ENCODE data around the gene BROX.
A peak's percentile ranks its signal among the peaks of the same experiment; 100 is the strongest.
"Not testable (repeated sequence)": the region's sequence is repeated elsewhere in the genome, so short reads cannot be mapped to it uniquely, and the experiment has no call there.

BROX gene

DNA sequence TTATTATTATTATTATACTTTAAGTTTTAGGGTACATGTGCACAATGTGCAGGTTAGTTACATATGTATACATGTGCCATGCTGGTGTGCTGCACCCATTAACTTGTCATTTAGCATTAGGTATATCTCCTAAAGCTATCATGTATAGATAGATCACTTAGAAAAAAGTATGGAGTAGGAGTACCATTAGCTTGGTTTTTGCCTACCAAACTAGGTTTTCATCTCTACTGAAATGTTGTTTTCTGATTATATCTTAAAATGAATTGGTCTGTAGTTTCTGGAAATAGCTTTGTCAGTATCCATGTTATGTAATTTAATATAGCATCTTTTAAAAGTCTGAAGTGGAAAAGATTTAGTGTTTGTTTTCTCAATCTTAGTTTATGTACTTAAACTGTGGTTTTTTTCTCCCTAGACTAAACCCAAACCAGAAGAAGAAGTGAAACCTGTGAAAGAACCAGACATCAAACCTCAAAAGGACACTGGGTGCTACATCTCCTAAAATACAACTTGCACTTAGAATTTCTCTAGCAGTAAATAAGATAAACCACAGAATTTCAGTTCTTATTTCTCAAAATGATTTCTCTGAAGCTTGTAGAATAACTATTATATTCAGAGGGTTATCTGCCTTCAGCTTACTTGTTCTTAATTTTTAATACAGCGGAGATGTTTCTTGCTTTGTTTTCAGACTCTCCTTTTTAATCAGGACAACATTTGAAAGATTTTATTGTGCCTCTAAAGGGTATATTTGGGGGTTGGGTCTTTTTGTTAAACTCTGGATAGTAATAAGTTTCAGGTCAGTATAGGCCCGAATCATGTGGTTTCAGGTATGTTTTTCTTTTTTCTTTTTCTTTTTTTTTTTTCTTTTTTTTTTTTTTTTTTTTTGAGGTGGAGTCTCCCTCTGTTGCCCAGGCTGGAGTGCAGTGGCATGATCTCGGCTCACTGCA is 20.1 kb downstream of the BROX start:
- DNase-seq, result no peak

DNA sequence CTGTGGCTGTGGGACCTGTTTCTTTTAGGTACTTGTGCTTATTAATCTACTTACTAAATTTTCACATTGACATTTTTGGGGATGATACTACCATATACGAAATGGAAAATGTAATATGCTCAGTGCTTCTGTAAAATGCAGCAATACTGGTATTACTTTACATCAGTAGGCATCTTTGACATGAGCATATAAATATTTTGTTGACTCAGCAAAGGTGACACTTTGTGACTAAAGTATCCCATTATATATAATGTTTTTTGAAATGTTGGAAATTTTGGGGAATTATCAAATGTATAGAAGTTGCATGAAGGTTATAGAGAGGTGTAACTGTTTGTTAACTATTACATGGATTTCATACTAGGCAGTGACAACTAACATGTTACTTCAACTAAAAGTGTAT is 22.4 kb downstream of the BROX start:
- DNase-seq, result no peak

DNA sequence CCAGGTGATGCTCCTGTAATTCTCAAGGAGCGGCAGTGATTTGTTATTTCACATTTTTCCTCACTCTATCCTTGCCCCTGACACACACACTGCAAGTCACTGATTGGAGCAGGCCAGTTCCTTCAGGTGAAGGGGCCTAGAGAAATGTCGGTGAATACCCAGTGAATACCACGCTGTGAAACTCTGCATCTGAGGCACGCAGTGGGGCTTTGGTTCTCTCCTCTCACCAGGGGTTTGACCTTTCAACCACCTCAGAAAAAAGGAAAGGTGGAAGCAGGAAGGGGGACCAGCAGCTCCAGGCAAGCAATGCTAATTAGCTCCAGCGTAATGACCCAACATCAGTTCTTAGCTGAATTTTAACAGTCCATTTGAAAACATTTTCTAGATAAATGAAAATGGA is 24.1 kb downstream of the BROX start:
- no peak for DNase-seq

DNA sequence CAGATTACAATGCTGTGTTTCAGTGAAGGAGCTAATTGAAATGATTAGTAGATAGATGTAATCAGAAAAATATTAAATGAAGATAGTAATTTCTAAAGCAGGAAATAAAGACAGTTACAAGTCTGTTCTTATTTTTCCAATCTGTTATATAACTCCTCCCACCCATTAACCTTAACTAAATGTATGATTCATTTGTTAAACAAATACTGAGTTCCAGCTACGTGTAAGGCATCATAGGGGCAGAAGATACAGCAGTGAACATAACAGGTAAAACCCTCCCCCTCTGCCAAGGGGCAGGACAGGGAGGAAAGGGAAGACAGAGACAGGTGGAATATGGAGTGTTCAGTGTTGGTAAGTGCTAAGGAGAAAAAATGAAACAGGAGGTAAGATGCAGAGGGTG is 24.6 kb downstream of the BROX start, which contains the start of gene FAM177B:
TSS of gene FAM177B (plus strand) at position 231 of the 400 bp plus-strand sequence. CDS start 9,344 bp downstream, outside the sequence.
- no peak for DNase-seq

DNA sequence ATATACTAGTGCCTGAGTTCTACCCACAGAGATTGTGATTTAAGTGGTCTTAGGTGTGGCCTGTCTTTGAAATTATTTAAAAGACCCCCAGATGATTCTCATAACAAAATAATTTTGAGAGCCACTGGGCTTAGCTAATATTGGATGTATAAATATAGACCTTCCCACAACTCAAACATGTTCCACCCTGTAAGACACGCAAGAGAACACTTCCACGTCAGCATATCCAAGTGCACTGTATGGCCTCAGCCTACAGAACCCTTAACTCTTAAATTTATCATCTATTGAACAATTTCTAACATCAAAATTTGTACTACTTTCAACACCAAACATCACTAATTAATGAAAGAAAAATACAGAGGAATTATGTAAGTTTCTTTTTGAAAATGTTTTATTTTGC is 27.1 kb downstream of the BROX start:
- DNase-seq, result no peak

DNA sequence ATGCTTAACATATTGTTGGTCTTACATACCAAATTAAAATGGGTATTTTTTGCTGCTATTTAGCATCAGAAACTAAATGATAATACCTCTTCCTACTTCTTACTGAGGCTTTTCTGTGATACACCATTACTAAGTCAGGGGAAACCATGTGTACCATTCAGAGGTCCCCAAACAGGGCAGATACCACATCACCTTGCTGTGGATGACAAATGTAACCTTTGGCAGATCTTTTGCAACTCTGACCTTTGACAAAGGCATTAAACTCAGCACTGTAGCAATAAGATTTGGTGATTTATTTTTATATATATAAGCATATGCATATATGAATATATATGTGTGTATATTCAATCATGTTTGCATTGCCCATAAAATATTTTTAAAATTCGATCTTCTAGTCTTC is 27.6 kb downstream of the BROX start:
- DNase-seq, result no peak

DNA sequence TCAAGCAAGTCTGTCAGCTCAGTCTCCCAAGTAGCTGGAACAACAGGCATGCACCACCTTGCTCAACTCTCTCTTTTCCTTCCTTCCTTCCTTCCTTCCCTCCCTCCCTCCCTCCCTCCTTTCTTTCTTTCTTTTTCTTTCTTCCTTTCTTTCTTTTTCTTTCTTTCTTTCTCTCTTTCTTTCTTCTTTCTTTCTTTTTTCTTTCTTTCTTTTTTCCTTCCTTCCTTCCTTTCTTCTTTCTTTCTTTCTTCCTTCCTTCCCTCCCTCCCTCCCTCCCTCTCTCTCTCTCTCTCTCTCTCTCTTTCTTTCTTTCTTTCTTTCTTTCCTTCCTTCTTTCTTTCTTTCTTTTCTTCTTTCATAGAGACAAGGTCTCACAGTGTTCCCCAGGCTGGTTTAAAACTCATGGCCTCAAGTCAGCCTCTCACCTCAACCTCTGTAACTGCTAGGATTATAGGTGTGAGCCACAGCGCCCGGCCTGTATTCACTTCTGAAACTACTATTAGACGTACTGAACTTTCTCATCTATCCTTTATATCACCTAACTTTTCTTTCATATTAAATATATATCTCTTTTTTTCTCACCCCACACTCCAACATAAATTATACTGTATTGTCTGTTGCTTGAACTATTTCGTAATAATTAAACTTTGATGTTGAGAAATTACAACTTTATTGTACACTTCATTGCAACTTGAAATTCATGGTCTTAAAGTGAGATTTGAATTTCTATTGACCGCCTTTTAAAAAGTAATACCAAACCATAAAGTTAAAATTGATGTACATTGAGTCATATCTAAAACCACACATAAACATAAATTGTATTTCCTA is 29.5 kb downstream of the BROX start:
- DNase-seq, result not testable (repeated sequence)

DNA sequence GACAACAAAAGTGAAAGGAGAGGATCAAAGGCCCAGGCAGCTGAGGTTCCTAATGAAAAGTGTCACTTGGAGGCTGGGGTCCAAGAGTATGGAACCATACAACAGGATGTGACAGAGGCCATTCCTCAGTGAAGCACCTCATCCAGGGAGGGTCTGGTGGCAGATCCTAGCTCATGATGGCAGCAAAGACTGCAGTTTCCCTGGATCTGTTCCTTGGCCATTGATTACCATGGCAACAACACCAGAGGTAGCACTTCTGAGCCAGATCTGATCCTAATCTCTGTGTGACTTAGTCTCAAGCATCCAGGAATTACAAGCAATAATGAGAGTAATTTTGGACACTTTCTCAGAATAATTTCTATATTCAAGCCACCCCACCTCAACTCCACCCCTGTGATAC is 37.6 kb downstream of the BROX start:
- no peak for DNase-seq

DNA sequence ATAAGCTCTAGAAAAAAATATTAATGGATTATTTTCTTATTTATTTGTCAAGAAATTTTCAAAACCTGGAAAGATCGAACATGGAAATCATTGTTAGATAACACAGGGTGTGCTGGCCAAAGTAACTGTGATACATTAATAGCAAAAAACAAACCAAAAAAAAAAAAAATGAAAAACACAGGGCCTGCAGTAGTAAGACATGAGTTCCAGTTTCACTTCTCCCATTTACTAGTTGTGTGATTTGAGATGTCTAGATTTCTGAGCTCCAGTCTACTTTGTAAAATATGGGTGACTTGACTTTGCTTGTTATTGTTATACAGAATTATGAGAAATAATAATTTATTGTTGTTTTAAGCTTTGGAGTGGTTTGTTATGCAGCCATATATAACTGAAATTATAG is 38.3 kb downstream of the BROX start:
- DNase-seq, result no peak

DNA sequence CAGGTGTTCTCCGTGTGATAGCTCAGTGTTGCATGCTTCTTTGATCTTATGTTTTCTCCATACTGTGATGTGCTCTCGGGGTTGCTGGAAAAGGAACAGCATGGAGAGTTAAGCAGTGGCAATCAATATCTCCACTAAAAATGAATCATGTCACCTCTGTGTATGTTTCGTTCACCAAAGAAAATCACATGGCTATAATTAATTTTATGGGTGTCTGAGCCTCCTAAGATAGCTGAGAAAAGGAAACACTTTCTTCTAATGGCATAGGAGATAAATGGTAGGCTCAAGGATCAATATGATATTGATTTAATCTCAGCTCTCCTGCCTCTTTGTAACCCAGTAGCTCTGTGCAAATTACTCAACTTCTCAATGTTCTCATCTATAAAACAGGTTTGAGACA is 38.9 kb downstream of the BROX start:
- no peak for DNase-seq

DNA sequence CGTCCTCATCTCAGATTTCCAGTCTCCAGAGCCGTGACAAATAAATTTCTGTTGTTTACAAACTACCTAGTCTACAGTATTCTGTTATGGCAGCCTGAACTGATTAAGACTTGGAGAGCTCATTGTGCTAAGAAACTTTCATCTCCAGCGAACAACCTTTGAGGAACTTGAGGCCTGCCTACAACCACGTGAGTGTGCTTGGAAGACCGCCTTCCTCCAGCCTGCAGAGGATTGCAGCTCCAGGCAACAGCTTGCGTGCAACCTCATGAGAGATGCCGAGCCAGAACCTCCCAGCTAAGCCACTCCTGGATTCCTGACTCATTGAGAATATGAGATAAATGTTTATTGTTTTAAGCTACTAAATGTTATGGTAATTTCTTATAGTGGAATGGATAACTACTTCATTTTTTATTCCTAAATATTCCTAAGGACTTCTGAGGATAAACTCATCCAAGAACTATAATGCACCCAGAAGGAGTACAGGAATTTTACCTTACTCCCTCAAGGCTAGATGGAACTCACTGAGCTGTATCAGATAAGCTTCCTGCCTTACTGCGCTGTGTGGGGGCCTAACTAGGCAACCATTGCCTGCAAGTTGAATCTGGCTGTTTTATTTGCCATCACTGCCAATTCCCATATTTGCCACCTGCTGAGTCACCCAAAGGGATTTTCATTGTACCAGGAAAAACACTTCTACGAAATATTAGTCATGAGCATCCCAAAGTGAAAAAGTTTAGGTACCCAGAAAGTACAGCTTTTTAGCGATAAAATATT is 42.2 kb downstream of the BROX start:
- DNase-seq, result peak; percentile 75

DNA sequence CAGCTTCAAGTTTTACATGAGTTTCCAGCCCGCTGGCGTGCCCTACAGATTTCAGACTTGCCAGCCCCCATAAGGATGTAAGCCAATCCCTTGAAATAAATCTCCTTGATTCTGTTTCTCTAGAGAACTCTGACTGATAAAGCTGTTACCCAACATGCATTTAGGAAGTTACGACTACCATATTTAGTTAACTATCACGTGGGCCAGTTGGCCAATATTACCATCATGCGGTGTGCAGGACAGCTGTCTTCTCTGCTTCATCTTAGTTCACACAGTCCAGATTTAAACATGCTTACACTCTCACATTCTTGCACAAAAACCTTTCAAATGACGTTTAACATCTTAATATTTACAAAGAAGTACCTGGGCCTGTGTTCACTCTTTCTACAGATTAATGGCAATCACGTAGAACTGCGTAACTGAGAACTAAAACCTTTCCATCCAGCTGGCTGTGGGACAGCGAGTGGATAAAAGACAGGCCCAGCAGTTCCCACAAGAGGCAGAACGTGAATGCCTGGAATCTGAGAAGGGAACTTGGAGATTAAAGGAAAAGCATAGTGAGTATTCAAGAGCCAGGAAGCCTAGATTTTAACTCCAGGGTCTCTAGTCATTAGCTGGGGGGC is 45.4 kb downstream of the BROX start:
- DNase-seq, result peak; percentile 44

DNA sequence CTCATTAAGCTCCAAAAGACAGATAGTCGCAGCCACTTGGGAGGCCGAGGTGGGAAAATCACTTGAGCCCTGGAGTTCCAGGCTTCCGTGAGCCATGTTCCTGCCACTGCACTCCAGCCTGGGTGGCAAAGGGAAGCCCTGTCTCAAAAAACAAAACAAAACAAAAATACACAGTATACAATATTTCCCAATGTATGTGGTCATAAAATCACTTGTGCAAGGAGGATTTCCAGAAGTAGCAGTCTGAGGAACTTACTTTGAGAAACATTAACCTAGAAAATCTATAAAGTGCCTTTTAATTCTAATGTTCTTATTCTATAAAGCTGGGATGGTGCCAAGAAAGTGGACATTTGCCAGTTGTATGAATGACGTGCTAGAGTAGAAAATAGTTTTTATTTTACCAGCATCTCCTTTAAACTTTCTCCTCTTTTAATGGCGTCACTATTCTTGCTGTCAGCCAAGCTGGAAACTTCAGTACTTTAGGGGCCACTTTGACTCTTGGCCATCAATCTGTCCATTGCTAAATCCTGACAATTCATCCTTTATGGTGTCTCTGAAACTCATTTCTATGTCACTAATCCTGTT is 47.2 kb downstream of the BROX start:
- no peak for DNase-seq

DNA sequence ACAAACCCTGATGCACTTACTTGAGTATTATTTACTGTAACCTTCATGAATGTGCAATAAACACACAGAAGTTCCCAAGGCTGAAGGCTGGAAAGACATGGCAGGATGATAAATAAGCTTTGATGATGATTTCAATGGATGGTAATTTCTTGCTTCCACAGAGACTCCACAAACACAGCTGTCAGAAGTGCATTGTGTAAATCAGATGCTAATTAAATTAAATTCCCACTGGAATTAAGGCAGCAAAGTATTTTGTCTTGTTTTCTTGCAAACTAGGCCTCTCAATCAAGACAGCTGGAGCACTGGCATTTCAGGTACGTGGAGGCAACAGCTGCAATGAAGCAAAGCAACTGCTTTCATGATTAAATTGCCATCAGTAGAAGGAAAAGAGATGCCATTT is 48.7 kb downstream of the BROX start:
- no peak for DNase-seq

DNA sequence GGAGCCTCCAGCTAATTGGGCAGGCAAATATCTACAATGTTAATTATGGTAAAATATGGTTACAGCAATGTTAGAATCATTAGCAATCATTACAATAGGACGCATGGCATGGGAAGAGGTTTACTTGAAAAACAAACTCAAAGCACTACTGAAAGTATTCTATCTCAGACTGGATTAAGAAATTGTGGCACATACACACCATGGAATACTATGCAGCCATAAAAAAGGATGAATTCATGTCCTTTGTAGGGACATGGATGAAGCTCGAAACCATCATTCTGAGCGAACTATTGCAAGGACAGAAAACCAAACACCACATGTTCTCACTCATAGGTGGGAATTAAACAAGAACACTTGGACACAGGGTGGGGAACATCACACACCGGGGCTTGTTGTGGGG is 49.8 kb downstream of the BROX start:
- not testable (repeated sequence) for DNase-seq

DNA sequence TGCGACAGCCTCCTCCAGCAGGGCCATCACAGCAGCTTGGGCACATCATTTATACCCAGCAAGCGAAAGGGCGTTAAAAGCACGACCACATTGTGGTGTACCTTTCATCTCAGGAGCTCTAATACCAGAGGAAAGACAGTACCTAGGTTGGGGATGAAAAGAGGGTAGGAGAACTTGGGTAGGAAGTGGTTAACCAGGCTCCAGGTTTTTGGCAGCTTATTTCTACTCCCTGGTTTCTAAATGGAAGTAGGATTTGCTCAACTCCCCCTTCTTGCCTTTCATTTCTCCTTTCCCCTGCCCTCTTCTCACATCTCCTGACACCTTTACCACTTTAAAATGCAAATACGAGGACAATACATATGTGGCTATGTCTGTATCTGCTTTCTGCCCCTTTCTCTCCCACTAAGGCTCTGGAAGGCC is 54.8 kb downstream of the BROX start:
- DNase-seq, result no peak

DNA sequence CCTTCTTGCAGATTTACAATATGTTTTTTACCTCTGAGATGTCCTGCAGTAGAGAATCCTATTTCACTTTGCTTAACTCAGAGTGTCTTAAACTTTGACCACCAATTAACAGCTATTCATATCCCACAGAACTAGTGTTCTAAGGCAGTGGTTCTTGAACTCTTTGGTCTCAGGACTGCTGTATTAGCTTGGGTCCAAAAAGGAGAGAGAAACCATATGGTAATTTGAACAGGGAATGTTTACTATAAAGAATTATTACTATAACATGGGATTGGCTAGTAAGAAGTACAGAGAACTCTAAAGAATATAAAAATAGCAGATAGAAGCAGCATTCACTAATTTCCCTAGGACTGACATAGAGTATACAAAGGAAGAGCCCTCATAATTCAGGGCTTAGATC is 56.2 kb downstream of the BROX start:
- no peak for DNase-seq

DNA sequence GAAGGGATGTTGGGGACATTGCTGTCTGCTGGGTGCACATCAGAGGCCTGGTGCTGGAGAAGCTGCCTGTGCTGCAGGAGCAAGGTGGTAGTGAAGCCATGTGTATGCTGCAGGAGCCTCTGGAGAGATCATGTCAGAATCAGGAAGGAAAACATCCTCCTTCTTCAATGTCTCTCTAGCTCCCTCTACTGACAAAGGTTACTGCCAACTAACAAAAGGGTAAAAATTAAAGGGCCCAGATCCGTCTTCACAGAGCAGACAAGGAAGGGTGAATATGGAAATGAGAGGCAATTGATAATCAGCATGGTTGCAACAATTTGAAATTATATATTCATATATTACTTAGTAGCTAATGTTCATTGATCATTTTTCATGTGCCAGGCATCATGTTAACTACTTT is 56.8 kb downstream of the BROX start:
- DNase-seq, result no peak

DNA sequence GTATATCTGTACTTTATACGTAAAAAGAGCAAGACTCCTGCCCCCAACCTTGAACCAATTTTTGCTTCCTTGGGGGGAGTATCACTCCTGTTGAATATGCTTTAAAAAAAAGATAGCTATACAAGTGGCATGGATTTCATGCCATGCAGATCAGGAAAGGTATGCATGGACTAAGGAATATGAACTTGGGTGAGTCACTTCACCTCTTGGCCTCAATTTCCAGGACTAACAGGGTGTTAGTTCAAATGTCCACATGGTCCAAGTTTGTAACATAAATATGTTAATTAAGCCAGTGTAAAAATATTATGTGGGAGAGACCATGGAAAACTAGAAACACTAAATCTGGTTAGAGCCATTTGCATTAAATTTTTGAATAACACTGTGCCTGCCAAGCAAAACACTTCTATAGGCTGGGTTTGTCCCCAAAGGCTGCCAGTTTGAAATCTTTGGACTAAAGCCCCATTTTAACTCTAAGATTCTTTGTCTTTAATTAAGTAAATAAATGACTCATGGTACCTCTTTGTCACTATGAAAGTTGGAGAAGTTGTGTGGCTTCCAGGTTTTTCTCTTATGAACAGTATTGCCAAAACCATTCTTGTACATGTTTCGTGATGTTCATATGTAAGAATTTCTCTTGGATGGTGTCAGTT is 57.7 kb downstream of the BROX start:
- DNase-seq, result no peak

DNA sequence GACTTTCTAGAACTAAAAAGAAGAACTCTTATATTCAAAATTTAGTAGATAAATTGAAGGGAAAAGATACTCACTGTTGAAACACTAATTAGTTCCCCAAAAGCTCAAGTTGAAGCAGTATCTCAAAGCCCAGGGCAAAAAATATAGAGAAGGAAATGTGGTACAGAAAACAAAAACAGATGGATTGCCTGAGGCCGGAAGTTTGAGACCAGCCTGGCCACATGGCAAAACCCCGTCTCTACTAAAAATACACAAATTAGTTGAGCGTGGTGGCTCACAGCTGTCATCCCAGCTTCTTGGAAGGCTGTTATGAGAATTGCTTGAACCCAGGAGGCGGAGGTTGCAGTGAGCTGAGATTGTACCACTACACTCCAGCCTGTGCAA is 60.6 kb downstream of the BROX start:
- peak; percentile 67 for DNase-seq

DNA sequence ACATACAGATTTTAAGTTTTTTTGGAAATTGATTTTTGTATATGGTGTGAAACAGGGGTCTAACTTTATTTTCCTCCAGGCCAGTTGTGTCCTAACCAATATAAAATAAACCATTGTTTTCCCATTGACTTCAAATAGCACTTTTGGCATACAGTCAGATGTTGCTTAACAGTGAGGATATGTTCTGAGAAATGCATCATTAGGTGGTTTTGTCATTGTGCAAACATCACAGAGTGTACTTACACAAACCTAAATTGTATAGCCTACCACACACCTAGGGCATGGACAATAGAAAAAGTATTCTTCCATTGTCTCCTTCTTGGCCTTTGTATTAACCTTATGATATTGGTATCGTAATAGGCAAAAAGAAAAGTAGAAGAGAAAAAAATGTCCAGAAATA is 65.1 kb downstream of the BROX start:
- DNase-seq, result no peak

DNA sequence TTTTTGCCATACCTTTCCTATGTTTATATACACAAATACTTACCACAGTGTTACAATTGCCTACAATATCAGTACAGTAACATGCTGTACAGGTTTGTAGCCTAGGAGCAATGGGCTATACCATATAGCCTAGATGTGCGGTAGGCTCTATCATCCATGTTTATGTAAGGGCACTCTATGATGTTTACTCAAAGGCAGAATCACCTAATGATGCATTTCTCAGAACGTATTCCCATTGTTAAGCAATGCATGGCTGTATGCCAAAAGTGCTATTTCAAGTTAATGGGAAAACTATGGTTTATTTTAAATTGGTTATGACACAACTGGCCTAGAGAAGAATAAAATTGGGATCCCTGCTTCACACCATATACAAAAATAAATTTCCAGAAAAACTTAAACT is 65.6 kb downstream of the BROX start:
- DNase-seq, result no peak

Measured in femur (tissue), 1 donor.